ENCODE measurements around the gene DPH7. TPM values are rescaled to one million over a fixed set of nuclear protein-coding genes. Genes with fewer than 3 reads are reported as not detected.

Gene DPH7
- total RNA-seq, 1 experiment from 2014 or later, result 43.9 TPM

DNA sequence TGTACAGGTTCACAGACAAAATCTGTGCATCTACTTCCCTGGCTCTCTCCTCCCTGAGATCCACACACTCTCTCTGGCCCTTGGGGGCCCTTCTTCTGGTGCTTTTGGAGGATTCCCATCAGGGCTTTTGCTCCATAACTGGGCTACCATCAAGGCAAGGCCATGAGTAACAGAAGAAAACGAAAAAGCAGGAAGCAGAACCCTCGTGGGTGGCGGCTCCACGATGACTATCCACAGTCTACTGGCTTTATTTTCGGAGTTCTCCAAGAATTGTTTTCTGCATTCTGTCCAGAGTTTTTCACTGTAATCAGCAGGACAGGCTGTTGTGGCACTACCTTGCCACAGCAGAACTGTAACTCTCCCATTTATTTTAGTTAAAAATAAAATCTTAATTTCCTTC, 48.4 kb downstream of the DPH7 start (continued):
- TF ChIP-seq, protein P1, sequence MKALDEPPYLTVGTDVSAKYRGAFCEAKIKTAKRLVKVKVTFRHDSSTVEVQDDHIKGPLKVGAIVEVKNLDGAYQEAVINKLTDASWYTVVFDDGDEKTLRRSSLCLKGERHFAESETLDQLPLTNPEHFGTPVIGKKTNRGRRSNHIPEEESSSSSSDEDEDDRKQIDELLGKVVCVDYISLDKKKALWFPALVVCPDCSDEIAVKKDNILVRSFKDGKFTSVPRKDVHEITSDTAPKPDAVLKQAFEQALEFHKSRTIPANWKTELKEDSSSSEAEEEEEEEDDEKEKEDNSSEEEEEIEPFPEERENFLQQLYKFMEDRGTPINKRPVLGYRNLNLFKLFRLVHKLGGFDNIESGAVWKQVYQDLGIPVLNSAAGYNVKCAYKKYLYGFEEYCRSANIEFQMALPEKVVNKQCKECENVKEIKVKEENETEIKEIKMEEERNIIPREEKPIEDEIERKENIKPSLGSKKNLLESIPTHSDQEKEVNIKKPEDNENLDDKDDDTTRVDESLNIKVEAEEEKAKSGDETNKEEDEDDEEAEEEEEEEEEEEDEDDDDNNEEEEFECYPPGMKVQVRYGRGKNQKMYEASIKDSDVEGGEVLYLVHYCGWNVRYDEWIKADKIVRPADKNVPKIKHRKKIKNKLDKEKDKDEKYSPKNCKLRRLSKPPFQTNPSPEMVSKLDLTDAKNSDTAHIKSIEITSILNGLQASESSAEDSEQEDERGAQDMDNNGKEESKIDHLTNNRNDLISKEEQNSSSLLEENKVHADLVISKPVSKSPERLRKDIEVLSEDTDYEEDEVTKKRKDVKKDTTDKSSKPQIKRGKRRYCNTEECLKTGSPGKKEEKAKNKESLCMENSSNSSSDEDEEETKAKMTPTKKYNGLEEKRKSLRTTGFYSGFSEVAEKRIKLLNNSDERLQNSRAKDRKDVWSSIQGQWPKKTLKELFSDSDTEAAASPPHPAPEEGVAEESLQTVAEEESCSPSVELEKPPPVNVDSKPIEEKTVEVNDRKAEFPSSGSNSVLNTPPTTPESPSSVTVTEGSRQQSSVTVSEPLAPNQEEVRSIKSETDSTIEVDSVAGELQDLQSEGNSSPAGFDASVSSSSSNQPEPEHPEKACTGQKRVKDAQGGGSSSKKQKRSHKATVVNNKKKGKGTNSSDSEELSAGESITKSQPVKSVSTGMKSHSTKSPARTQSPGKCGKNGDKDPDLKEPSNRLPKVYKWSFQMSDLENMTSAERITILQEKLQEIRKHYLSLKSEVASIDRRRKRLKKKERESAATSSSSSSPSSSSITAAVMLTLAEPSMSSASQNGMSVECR (CRISPR knock-in tag; IDR thresholded peaks at IDR 0.05; ENCODE audit: borderline replicate concordance), result no peak

DNA sequence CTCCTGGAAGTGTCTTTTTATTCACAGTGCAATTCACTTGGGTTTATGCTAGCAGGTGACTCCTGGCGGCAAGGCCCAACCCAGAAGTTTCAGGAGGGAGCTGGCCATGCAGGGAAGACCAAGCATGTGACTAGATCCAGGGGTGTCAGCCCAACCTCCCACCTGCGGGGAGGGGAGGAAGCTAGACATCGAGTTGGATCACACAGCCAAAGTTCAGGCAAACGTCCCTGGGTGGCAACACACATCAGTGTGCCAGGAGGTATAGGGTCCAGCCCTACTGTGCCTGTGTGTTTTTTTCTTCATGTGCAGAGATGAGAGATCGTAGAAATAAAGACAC, 53.8 kb downstream of the DPH7 start:
- H3K27ac Mint-ChIP-seq, result no peak overlapping the region
- no peaks in the 10 kb centered on the region for H3K36me3 Mint-ChIP-seq
- ChIA-PET CTCF (interaction anchor here (0.8 to 1.2 kb wide), 3 partner anchors 10 to 102 kb away, joined by 3 to 7 read pairs (median 3); partner anchors contain the start of genes EXD3 and NOXA1), POLR2A (no interaction called here)
- no peak overlapping the region for H3K4me3 Mint-ChIP-seq
- H3K9me3 Mint-ChIP-seq, result no peaks in the 10 kb centered on the region
- no peaks in the 10 kb centered on the region for H3K4me1 Mint-ChIP-seq
- no peak for ATAC-seq
- no peaks in the 10 kb centered on the region for H3K27me3 Mint-ChIP-seq (ENCODE audit: low read depth)
- no peak for DNase-seq (ENCODE audit: low spot score)
- TF ChIP-seq, protein P2, sequence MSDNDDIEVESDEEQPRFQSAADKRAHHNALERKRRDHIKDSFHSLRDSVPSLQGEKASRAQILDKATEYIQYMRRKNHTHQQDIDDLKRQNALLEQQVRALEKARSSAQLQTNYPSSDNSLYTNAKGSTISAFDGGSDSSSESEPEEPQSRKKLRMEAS (CRISPR knock-in tag; IDR thresholded peaks at IDR 0.05), result no peak
- TF ChIP-seq, protein P3, sequence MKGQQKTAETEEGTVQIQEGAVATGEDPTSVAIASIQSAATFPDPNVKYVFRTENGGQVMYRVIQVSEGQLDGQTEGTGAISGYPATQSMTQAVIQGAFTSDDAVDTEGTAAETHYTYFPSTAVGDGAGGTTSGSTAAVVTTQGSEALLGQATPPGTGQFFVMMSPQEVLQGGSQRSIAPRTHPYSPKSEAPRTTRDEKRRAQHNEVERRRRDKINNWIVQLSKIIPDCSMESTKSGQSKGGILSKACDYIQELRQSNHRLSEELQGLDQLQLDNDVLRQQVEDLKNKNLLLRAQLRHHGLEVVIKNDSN (CRISPR knock-in tag; IDR thresholded peaks at IDR 0.05), result no peak
- TF ChIP-seq, protein P4, sequence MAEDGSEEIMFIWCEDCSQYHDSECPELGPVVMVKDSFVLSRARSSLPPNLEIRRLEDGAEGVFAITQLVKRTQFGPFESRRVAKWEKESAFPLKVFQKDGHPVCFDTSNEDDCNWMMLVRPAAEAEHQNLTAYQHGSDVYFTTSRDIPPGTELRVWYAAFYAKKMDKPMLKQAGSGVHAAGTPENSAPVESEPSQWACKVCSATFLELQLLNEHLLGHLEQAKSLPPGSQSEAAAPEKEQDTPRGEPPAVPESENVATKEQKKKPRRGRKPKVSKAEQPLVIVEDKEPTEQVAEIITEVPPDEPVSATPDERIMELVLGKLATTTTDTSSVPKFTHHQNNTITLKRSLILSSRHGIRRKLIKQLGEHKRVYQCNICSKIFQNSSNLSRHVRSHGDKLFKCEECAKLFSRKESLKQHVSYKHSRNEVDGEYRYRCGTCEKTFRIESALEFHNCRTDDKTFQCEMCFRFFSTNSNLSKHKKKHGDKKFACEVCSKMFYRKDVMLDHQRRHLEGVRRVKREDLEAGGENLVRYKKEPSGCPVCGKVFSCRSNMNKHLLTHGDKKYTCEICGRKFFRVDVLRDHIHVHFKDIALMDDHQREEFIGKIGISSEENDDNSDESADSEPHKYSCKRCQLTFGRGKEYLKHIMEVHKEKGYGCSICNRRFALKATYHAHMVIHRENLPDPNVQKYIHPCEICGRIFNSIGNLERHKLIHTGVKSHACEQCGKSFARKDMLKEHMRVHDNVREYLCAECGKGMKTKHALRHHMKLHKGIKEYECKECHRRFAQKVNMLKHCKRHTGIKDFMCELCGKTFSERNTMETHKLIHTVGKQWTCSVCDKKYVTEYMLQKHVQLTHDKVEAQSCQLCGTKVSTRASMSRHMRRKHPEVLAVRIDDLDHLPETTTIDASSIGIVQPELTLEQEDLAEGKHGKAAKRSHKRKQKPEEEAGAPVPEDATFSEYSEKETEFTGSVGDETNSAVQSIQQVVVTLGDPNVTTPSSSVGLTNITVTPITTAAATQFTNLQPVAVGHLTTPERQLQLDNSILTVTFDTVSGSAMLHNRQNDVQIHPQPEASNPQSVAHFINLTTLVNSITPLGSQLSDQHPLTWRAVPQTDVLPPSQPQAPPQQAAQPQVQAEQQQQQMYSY (CRISPR knock-in tag; IDR thresholded peaks at IDR 0.05), result no peak
- TF ChIP-seq SP1 (CRISPR knock-in tag; conservative IDR thresholded peaks at IDR 0.05) (no peak), RORB (CRISPR knock-in tag; IDR thresholded peaks at IDR 0.05) (no peak), ZNF263 (CRISPR knock-in tag; IDR thresholded peaks at IDR 0.05; ENCODE audit: low read depth) (no peak), SMAD3 (CRISPR knock-in tag; IDR thresholded peaks at IDR 0.05; ENCODE audit: borderline replicate concordance) (no peak), SOX15 (CRISPR knock-in tag; IDR thresholded peaks at IDR 0.05) (no peak), ZNF423 (CRISPR knock-in tag; IDR thresholded peaks at IDR 0.05) (no peak), ELF4 (CRISPR knock-in tag; IDR thresholded peaks at IDR 0.05; ENCODE audit: low read depth) (no peak), ZNF317 (CRISPR knock-in tag; IDR thresholded peaks at IDR 0.05; ENCODE audit: borderline replicate concordance, low read depth) (no peak), FOXJ3 (CRISPR knock-in tag; IDR thresholded peaks at IDR 0.05; ENCODE audit: borderline replicate concordance) (no peak), CREB1 (CRISPR knock-in tag; IDR thresholded peaks at IDR 0.05) (no peak)
- TF ChIP-seq, protein P5, sequence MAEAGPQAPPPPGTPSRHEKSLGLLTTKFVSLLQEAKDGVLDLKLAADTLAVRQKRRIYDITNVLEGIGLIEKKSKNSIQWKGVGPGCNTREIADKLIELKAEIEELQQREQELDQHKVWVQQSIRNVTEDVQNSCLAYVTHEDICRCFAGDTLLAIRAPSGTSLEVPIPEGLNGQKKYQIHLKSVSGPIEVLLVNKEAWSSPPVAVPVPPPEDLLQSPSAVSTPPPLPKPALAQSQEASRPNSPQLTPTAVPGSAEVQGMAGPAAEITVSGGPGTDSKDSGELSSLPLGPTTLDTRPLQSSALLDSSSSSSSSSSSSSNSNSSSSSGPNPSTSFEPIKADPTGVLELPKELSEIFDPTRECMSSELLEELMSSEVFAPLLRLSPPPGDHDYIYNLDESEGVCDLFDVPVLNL (CRISPR knock-in tag; IDR thresholded peaks at IDR 0.05; ENCODE audit: borderline replicate concordance, low read depth), result no peak
- TF ChIP-seq, protein P6, sequence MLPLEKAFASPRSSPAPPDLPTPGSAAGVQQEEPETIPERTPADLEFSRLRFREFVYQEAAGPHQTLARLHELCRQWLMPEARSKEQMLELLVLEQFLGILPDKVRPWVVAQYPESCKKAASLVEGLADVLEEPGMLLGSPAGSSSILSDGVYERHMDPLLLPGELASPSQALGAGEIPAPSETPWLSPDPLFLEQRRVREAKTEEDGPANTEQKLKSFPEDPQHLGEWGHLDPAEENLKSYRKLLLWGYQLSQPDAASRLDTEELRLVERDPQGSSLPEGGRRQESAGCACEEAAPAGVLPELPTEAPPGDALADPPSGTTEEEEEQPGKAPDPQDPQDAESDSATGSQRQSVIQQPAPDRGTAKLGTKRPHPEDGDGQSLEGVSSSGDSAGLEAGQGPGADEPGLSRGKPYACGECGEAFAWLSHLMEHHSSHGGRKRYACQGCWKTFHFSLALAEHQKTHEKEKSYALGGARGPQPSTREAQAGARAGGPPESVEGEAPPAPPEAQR (CRISPR knock-in tag; IDR thresholded peaks at IDR 0.05), result no peak
- TF ChIP-seq, protein P7, sequence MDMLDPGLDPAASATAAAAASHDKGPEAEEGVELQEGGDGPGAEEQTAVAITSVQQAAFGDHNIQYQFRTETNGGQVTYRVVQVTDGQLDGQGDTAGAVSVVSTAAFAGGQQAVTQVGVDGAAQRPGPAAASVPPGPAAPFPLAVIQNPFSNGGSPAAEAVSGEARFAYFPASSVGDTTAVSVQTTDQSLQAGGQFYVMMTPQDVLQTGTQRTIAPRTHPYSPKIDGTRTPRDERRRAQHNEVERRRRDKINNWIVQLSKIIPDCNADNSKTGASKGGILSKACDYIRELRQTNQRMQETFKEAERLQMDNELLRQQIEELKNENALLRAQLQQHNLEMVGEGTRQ (CRISPR knock-in tag; IDR thresholded peaks at IDR 0.05), result no peak
